Prostate gland (tissue), 2 donors: ENCODE data around the gene DNAI4.

Experiments used
- POLR2A ChIP-seq: fragments of 450-650 bp; IDR thresholded peaks from one replicate; pipeline ENCODE4 v1.6.1; 2016; ENCODE audit warnings: antibody characterized with exemption, mild to moderate bottlenecking
- TF ChIP-seq, protein P1 (sequence below), 4 experiments: fragments of 200-600 bp in 2 of 4; fragments of 450-650 bp in 2 of 4; sonication (generic) in 2 of 4; IDR thresholded peaks; 1 replicate in 3 of 4; 2 replicates in 1 of 4; pipeline ENCODE4 v1.5.1; 2016 to 2019; ENCODE audit warnings: antibody characterized with exemption in 4 of 4, mild to moderate bottlenecking in 2 of 4, moderate library complexity in 2 of 4

DNA sequence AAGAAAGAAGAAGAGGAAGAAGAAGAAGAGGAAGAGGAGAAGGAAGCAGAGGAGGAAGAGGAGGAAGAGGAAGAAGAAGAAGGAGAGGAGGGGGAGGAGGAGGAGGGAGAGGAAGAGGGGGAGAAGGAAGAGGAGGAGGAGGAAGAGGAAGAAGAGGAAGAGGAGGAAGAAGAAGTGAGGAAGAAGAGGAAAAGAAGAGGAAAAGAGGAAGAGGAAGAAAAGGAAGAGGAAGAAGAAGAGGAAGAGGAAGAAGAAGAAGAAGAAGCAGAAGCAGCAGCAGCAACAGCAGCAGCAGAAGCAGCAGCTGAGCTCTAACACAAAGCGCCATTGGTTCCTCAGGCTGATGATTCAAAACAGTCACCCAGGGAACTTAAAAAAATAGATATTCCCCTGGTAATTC lies 34.0 kb downstream of the DNAI4 start:
- TF ChIP-seq POLR2A: no peak
- TF ChIP-seq, protein P1, sequence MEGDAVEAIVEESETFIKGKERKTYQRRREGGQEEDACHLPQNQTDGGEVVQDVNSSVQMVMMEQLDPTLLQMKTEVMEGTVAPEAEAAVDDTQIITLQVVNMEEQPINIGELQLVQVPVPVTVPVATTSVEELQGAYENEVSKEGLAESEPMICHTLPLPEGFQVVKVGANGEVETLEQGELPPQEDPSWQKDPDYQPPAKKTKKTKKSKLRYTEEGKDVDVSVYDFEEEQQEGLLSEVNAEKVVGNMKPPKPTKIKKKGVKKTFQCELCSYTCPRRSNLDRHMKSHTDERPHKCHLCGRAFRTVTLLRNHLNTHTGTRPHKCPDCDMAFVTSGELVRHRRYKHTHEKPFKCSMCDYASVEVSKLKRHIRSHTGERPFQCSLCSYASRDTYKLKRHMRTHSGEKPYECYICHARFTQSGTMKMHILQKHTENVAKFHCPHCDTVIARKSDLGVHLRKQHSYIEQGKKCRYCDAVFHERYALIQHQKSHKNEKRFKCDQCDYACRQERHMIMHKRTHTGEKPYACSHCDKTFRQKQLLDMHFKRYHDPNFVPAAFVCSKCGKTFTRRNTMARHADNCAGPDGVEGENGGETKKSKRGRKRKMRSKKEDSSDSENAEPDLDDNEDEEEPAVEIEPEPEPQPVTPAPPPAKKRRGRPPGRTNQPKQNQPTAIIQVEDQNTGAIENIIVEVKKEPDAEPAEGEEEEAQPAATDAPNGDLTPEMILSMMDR (IDR thresholded peaks at IDR 0.05): no peak
